GM12801 (cell line): ENCODE data around the gene USP24.

Source experiments
- TF ChIP-seq, protein P1 (sequence below): IDR thresholded peaks from one replicate; pipeline ENCODE4 v1.5.1; 2011; ENCODE audit warnings: control low read depth; ENCODE audit not compliant: insufficient read length; ENCODE audit errors: extremely low read depth

Gene USP24

DNA sequence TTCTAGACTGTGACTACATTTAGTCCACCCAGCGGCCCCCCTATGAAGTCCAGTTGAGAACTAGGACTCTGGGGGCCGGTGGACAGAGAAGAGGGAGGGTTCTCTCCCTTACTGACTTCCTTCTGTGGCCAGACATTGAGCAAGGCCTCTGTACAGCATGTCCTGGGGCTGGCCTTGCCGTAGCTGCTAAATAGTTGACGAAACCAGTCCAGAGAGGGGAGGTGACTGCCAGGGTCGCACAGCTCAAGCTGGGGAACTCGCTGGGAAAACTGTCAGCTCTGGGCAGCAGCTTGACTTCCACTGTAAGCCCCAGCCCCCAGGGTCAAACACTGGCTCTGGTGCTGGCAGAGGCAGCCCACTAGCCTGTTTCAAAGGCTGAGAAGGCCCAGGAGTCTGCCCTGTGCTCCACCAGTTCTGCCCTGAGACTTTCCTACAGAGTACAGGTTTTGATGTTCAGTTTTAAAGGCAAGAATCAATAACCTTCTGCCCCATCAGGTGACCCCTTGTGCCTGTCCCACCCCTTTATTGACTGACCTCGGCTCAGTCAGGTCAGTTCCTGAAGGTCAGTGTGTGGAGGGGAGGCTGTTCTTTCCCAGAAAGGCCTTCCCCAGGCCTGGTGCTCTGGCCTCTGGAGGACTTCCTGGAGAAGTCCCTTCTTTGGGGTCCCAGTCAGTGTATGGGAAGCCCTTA, 161.8 kb downstream of the USP24 start:
- TF ChIP-seq, protein P1, sequence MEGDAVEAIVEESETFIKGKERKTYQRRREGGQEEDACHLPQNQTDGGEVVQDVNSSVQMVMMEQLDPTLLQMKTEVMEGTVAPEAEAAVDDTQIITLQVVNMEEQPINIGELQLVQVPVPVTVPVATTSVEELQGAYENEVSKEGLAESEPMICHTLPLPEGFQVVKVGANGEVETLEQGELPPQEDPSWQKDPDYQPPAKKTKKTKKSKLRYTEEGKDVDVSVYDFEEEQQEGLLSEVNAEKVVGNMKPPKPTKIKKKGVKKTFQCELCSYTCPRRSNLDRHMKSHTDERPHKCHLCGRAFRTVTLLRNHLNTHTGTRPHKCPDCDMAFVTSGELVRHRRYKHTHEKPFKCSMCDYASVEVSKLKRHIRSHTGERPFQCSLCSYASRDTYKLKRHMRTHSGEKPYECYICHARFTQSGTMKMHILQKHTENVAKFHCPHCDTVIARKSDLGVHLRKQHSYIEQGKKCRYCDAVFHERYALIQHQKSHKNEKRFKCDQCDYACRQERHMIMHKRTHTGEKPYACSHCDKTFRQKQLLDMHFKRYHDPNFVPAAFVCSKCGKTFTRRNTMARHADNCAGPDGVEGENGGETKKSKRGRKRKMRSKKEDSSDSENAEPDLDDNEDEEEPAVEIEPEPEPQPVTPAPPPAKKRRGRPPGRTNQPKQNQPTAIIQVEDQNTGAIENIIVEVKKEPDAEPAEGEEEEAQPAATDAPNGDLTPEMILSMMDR: no peak

DNA sequence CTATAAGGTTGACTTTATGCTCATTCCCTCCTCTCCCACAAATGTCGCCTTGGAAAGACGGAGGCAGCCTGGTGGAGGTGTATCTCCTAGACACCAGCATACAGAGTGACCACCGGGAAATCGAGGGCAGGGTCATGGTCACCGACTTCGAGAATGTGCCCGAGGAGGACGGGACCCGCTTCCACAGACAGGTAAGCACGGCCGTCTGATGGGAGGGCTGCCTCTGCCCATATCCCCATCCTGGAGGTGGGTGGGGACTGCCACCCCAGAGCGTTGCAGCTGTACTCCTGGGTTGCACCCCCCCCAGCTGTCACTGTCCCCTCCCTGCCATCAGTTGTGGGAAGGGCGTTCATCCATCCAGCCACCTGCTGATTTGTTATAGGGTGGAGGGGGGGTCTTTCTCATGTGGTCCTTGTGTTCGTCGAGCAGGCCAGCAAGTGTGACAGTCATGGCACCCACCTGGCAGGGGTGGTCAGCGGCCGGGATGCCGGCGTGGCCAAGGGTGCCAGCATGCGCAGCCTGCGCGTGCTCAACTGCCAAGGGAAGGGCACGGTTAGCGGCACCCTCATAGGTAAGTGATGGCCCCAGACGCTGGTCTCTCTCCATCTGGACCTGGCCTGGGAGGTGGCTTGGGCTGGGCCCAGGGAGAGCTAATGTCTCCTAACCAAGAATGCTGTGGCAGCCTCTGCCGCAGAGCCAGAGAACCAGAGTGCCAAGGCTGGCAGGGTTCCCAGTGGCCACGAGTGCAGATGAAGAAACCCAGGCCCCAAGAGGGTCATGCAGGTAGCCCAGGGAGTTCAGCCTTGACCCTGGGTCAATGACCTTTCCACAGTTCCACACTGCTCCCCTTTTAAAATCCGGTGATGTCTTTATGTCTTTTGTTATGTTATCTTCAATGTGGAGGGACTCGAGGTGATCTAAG, 162.7 kb downstream of the USP24 start:
- TF ChIP-seq, protein P1: no peak

DNA sequence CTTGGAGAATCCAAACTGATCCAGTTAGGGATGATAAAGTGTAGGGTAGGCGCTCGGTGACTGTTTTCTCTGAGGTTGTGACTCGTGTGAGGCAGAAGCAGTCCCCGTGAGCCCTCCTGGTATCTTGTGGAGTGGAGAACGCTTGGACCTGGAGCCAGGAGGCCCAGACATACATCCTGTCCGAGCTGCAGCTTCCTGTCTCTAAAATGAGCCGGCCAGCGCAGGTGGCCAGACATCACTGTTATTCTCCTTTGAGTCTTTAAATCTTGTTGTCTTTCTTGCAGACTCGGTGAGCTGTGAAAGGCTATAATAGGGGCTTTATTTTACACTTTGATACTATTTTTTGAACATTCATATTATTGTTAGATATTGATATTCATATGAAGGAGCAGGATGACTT, 163.5 kb downstream of the USP24 start:
- TF ChIP-seq, protein P1: no peak

DNA sequence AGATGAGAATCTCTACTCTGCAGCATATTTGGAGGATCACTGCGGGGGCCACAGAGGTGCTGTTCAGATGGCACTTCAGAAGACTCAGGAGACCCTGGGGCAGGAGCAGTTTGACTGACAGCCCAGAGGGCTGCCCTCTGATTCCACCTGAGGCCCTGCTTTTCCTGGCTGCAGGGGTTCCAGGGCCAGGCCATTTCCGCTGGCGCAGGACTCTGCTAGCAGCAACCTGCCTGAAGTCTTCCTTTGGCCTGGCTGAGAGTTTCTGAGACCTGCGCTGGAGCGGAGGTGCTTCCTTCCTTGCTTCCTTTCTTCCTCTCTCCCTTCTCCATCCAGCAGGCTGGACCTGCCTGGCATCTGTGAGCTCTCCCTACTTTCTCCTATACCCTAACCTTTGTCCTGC, 164.0 kb downstream of the USP24 start:
- TF ChIP-seq, protein P1: no peak

DNA sequence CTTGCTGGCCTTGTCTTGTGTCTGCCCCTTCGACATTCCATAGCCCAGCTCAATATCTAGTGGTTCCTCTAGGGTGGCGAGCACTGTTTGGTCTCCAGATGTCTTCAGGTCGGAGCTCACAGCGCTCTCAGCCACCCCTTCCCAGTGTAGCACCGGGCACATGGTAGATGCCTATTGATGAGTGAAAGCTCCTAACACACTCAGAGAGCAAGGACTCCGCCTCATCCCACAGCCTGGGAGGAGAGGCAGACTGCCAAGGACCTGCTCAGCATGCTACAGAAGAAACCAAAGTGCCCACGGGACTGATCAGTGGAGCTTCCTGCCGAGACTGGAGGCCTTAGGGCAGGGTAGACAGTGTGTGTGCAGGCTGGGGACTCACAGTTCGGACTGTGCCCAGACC, 164.9 kb downstream of the USP24 start:
- TF ChIP-seq, protein P1: no peak

DNA sequence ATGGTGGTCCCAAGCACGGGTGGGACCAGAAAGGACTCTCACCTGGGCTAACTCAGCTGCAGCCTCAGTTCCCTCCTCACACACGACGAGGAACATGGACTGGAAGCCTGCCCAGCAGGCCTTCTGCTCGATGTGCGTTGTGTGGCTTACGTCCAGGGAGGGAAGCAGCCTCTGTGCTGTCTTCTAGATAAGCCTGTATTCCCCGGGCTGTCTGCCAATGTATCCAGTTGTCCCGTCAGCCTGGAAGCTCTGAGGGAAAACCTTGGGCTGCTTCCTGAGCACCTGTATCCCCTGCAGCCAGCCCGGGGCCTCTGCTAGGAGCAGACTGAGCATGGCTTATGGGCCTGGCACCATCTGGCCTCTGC, 165.3 kb downstream of the USP24 start:
- TF ChIP-seq, protein P1: no peak

DNA sequence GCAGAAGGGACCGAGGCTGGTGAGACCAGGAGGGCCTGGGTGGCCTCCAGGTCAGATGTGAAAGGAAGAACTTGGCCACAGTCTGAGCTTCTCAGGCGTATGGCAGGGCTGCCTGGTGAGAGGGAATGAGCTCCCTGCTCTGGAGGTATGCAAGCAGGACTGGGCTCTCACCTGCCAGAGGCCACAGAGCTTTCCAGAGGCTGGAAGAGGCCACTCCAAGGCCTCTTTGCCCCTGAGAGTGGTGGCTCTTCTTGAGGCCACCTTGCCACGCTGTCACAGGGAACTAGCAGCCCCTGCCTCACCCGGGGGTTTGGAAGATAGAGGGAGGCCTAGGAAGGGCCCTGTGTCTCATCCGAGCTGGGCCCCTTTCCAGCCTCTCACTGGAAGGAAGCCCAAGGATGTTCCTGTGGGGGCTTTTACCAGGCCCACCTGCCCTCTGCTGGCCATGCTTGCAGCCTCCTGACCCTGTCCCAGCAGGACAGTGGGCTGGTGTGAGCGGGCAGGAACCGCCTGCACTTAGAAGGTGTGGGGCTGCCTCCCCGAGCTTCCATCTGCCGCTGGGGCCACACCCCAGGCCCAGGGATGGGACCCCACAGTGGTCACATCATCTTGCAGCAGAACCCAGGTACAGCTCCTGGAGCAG, 165.8 kb downstream of the USP24 start:
- TF ChIP-seq, protein P1: no peak
